Activated naive CD4-positive, alpha-beta T cell treated with anti-CD3 and anti-CD28 coated beads for 36 hours (primary cell): Measurements from ENCODE around the gene LYRM4. TPM values are rescaled to one million over a fixed set of nuclear protein-coding genes. Genes with fewer than 3 reads are reported as not detected.

ENCODE experiments used
- CTCF ChIA-PET: fragments of 350-600 bp; sonication (Branson Sonifier 250); formaldehyde crosslinking; loops from one replicate; lab custom pipeline; 2021; ENCODE audit warnings: antibody characterized with exemption; lab: Charles Lee
- DNase-seq: peaks from one replicate; pipeline ENCODE4 v3.0.0-alpha.2; 2020
- H3K27ac Mint-ChIP-seq: one replicate; pipeline ENCODE4 v1.8.0; 2021; ENCODE audit warnings: mild to moderate bottlenecking, mixed read lengths
- H3K27me3 Mint-ChIP-seq: one replicate; pipeline ENCODE4 v1.8.0; 2021; ENCODE audit warnings: low read depth, mixed read lengths
- H3K36me3 Mint-ChIP-seq: one replicate; pipeline ENCODE4 v1.8.0; 2021; ENCODE audit warnings: low read depth, mixed read lengths
- H3K4me1 Mint-ChIP-seq: one replicate; pipeline ENCODE4 v1.8.0; 2021; ENCODE audit warnings: low read depth, mixed read lengths
- H3K4me3 Mint-ChIP-seq: one replicate; pipeline ENCODE4 v1.8.0; 2021; ENCODE audit warnings: mild to moderate bottlenecking, moderate library complexity, mixed read lengths
- H3K9me3 Mint-ChIP-seq: one replicate; pipeline ENCODE4 v1.8.0; 2021; ENCODE audit warnings: mixed read lengths
- intact Hi-C: fragments of 100-400 bp; cut with micrococcal nuclease; formaldehyde crosslinking; loops from one replicate; pipeline ENCODE4 v1.15.1; 2023
- total RNA-seq, 2 experiments: library from RNA; stranded (reverse); gene quantifications; one replicate each; pipeline ENCODE4 v1.2.3, GENCODE V29; 2021

The LYRM4 gene
- total RNA-seq, 2 experiments from 2014 or later: 46.2 to 51.6 TPM

DNA sequence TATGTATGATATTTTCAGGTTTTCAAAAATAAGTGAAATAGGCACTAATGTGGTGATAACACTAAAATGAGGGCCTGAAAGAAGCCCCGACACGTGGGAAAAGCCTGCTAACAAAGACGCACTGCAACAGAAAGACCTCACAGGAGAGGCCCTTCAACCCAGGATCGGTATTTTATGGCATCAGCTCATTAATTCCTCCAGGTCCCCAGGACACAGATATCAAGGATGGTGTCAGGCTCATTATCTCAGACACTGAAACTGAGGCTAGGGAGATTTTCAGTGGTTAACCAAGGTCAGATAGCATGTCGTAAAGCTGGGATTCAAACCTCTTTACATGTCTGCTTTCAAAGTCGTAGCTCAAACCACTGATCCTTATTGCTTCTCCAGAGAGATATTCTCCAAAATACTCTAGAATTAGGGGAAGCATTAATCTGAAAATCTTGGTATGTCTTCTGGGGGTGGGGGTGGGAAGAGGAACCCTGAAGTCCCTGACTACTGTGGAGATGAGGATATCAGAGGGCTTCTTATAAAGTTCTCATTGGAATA is 111.5 kb downstream of the LYRM4 start:
- Mint-ChIP-seq H3K4me3 (no peak overlapping the region), H3K27ac (no peak overlapping the region), H3K36me3 (no peaks in the 10 kb centered on the region), H3K27me3 (no peaks in the 10 kb centered on the region), H3K9me3 (no peaks in the 10 kb centered on the region), H3K4me1 (no peaks in the 10 kb centered on the region)
- CTCF ChIA-PET: interaction anchor here (0.8 kb wide), 1 partner anchor 174 kb away, joined by 4 read pairs; no protein-coding TSS in a partner anchor
- DNase-seq: no peak
- intact Hi-C loops: no loop called here

DNA sequence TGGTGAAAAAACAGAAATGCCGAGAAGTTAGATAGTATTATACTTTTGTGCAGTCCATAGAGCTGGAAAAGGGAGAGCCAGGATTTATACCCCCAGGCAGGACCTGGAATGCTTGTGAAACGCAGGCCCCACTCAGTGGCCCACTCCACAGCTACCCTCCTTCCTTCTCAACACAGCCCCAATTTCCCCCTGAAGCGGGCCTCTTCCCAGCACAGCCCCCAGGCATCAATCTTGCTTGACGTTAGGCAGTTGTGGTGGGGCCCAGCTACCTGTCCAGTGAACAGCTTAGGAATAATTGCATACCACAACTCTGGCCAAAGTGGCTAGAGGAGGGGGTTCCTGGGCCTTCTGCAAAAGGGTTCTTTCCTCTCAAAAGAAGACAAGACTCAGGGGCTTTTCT is 114.4 kb downstream of the LYRM4 start:
- CTCF ChIA-PET: interaction anchor here (1.3 to 1.5 kb wide), 2 partner anchors 28 to 156 kb away, joined by 3 to 4 read pairs; no protein-coding TSS in a partner anchor
- Mint-ChIP-seq H3K27ac (no peak overlapping the region), H3K4me1 (no peaks in the 10 kb centered on the region), H3K36me3 (peaks cover 2% of the 10 kb centered on the region), H3K27me3 (no peaks in the 10 kb centered on the region), H3K9me3 (no peaks in the 10 kb centered on the region), H3K4me3 (no peak overlapping the region)
- intact Hi-C loops: no loop called here
- DNase-seq: no peak

DNA sequence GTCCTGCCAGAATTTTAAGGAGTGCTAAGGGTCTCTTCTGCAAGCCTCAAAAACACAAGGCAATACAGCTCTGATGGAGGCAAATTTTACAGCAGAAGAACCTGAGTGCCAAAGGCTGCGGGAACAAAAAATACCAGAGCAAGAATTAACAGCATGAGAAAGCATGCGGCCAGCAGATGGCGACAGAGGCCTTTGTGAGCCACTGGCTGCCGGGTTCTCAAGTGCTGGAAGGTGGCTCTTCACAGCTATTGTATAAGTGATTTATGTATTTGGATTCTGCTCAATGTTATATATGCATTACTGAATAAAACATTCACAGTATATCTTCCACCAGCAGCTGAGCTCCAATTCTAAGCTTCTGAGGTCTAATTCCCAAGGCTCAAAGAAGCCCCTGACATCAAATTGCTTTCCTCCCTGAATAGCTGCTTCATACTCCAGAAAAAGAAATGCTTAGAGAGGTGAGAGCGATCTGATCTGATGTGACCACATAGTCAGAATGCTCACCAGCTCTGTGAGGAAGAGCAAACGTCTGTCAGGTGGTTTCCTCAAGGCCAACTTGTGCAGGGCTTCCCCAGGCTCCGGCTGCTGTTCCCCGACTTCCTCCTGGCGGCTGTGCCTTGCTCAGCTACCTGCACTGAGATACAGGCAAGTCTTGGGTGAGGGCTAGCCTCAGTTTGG is 117.0 kb downstream of the LYRM4 start:
- intact Hi-C loops: loop anchor here (1.0 to 5.0 kb wide), 6 partner anchors 69 to 1404 kb away; partner anchors contain the start of gene LYRM4
- CTCF ChIA-PET: interaction anchor here (0.6 to 2.5 kb wide), 45 partner anchors 8 to 712 kb away, joined by 3 to 26 read pairs (median 4); no protein-coding TSS in a partner anchor
- Mint-ChIP-seq H3K4me1 (no peaks in the 10 kb centered on the region), H3K27ac (no peak overlapping the region), H3K27me3 (no peaks in the 10 kb centered on the region), H3K4me3 (no peak overlapping the region), H3K9me3 (no peaks in the 10 kb centered on the region), H3K36me3 (peaks cover 2% of the 10 kb centered on the region)
- peak; percentile 92 for DNase-seq

DNA sequence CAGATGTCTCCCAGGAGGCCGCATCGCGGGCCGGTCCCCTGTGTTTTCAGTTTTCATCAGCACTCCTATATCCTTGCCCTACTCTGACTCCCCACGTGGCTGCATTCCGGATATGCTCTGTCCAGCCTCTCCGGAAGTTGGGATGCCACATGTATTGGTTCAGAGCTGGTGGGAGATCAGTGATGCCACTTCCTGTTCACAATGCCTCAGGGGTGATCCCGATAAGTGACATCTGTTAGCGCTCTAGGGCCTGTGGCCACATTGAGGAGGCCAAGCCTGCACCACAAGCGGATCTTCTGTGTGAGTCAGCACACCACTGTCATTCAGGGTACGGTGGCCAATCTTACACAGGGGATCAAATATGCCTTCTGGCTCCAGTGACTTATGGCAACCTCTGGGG is 117.8 kb downstream of the LYRM4 start:
- CTCF ChIA-PET: interaction anchor here (0.6 to 2.5 kb wide), 23 partner anchors 9 to 1118 kb away, joined by 3 to 26 read pairs (median 5); no protein-coding TSS in a partner anchor
- no peaks in the 10 kb centered on the region for H3K4me1 Mint-ChIP-seq
- H3K27me3 Mint-ChIP-seq: no peaks in the 10 kb centered on the region
- no peak for DNase-seq
- no peaks in the 10 kb centered on the region for H3K9me3 Mint-ChIP-seq
- no peak overlapping the region for H3K27ac Mint-ChIP-seq
- no peak overlapping the region for H3K4me3 Mint-ChIP-seq
- H3K36me3 Mint-ChIP-seq: peaks cover 2% of the 10 kb centered on the region
- intact Hi-C loops: loop anchor here (1.0 to 5.0 kb wide), 6 partner anchors 69 to 1404 kb away; partner anchors contain the start of gene LYRM4

DNA sequence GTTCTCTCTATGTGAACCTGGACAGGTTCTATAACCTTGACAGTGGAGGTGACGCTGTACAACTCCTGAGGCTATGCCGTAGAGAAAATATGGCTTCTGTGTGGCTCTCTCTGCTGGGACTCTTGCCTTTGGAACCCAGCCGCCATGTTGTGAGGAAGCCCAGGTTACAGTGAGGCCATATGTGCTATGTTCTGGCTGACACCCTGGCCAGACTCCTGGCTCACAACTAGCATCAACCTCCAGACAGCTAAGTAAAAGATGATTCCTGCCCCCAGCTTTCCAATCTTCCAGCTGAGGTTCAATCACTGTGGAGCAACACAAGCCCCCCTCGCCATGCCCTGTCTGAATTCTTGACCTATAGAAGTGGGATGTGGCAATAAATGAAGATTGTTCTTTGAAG is 118.6 kb downstream of the LYRM4 start:
- no peak overlapping the region for H3K4me3 Mint-ChIP-seq
- H3K36me3 Mint-ChIP-seq: peaks cover 2% of the 10 kb centered on the region
- CTCF ChIA-PET: interaction anchor here (1.4 kb wide), 1 partner anchor 161 kb away, joined by 5 read pairs; no protein-coding TSS in a partner anchor
- H3K9me3 Mint-ChIP-seq: no peaks in the 10 kb centered on the region
- intact Hi-C loops: loop anchor here (5.0 kb wide), 2 partner anchors 70 to 1405 kb away; no protein-coding TSS in a partner anchor
- no peaks in the 10 kb centered on the region for H3K27me3 Mint-ChIP-seq
- no peaks in the 10 kb centered on the region for H3K4me1 Mint-ChIP-seq
- DNase-seq: no peak
- no peak overlapping the region for H3K27ac Mint-ChIP-seq

DNA sequence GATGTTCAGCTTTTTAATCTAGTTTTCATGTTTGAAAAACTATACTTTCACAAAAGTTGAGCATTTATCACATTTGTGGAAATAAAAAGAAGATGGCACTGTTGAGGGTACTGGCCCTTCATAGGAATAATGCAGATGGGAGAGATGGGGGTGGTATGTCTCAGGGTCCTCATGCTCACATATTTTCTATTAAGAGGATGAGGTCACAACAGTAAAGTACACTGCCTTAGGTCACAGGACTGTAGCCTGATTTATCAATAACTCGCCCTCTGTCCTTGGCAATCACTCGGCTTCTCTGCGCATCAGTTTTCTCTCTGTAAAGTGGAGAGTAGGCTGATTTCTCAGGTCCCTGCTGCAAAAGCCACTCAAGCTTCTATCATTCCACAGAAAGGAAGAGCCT is 119.7 kb downstream of the LYRM4 start:
- H3K9me3 Mint-ChIP-seq: no peaks in the 10 kb centered on the region
- DNase-seq: no peak
- H3K36me3 Mint-ChIP-seq: peaks cover 2% of the 10 kb centered on the region
- no peaks in the 10 kb centered on the region for H3K27me3 Mint-ChIP-seq
- intact Hi-C loops: loop anchor here (5.0 kb wide), 2 partner anchors 71 to 1406 kb away; no protein-coding TSS in a partner anchor
- H3K4me1 Mint-ChIP-seq: no peaks in the 10 kb centered on the region
- CTCF ChIA-PET: interaction anchor here (1.4 kb wide), 1 partner anchor 162 kb away, joined by 5 read pairs; no protein-coding TSS in a partner anchor
- H3K4me3 Mint-ChIP-seq: no peak overlapping the region
- H3K27ac Mint-ChIP-seq: no peak overlapping the region

DNA sequence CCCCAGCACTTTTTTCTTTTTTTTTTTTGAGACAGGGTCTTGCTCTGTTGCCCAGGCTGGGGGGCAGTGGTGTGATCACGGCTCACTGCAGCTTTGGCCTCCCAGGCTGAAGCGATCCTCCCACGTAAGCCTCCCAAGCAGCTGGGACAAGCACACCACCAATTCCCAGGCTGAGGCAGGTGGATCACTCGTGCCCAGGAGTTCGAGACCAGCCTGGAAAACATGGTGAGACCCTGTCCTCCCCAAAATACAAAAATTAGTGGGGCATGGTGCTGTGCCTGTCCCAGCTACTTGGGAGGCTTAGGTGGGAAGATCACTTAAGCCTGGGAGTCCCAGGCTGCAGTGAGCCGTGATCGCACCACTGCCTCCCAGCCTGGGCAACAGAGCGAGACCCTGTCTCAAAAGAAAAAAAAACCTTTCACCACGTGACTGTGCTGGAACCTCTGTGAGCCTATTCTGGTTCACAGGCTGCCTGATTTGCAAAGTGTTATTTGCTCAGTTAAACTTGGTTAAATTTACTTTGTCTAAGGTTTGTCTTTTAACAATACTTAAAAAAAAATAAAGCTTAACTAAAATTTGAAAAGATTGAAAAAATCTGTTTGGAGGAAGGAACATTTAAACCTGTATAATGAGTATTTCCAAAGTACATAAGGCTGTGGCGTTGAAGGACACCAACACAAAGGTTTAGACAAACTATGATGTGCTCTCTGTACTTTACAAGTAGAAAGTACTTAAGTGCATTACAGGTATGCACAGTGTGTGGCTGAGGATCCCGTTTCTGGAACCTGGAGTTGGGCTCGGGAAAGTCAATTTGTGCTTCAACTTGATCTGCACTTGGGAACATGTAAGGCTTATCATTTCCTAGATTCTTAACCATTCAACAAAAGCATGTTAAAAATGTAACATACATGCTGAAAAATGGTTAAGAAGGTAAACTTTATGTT is 120.7 kb downstream of the LYRM4 start:
- Mint-ChIP-seq H3K27ac (no peak overlapping the region), H3K4me3 (no peak overlapping the region), H3K27me3 (no peaks in the 10 kb centered on the region), H3K9me3 (no peaks in the 10 kb centered on the region), H3K36me3 (peaks cover 6% of the 10 kb centered on the region), H3K4me1 (no peaks in the 10 kb centered on the region)
- intact Hi-C loops: loop anchor here (5.0 kb wide), 2 partner anchors 72 to 1407 kb away; no protein-coding TSS in a partner anchor
- CTCF ChIA-PET: interaction anchor here (0.6 kb wide), 1 partner anchor 1764 kb away, joined by 3 read pairs; no protein-coding TSS in a partner anchor
- DNase-seq: no peak

DNA sequence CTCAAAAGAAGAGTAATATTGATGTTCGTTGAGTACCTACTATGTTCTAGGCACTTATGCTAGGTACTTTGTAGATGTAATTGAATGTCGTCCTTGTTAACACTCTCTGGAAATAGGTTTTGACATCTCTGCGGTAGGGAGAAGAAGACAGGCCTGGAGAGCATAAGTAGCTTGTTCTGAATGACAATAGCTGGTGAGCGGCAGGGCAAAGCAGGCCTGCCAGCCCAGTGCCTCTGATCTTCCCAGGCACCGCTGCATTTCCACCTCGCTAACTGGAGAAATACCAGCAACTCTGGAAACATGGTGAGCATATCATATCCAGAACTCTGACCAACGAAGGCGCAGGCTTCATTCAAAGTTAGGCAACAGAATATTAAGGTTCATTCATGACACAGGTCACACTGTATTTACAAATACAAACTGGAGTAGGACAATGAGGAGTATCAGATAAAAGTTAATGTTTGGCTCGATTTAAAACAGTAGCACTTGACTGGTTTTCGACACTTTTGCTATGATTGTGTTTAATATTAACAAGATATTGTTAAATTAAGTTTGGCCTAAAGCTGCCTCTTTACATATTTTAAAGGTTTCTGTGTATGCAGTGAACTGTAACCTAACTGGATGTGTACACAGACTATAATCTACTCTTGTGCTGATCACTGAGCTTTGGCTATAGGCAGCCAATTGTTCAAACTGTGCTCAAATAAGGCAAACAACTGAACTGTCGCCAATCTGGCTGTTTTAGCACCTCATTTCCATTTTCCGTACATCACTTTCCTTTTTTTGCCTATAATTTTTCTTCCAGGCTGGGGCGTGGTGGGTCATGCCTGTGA is 121.5 kb downstream of the LYRM4 start:
- CTCF ChIA-PET: no interaction called here
- Mint-ChIP-seq H3K27me3 (no peaks in the 10 kb centered on the region), H3K36me3 (peaks cover 6% of the 10 kb centered on the region), H3K9me3 (no peaks in the 10 kb centered on the region), H3K27ac (no peak overlapping the region), H3K4me1 (no peaks in the 10 kb centered on the region), H3K4me3 (no peak overlapping the region)
- intact Hi-C loops: no loop called here
- no peak for DNase-seq

DNA sequence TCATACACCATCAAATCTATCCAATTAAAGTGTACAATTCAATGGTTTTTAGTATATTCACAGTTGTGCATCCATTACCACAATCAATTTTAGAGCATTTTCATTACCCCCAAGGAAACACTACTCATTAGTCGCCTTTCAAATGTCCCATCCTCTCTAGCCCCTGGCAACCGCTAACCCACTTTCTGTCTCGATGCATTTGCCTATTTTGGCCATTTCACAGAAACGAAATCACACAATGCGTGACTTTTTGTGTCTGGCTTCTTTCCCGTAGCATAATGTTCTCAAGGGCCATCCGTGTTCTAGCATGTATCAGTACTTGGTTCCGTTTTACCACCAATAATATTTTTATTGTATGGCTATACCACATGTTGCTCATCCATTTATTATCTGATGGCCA is 123.9 kb downstream of the LYRM4 start:
- H3K27me3 Mint-ChIP-seq: no peaks in the 10 kb centered on the region
- no peak for DNase-seq
- no peaks in the 10 kb centered on the region for H3K4me1 Mint-ChIP-seq
- H3K27ac Mint-ChIP-seq: no peak overlapping the region
- CTCF ChIA-PET: no interaction called here
- no peaks in the 10 kb centered on the region for H3K9me3 Mint-ChIP-seq
- H3K36me3 Mint-ChIP-seq: peaks cover 5% of the 10 kb centered on the region
- H3K4me3 Mint-ChIP-seq: no peak overlapping the region
- intact Hi-C loops: no loop called here

DNA sequence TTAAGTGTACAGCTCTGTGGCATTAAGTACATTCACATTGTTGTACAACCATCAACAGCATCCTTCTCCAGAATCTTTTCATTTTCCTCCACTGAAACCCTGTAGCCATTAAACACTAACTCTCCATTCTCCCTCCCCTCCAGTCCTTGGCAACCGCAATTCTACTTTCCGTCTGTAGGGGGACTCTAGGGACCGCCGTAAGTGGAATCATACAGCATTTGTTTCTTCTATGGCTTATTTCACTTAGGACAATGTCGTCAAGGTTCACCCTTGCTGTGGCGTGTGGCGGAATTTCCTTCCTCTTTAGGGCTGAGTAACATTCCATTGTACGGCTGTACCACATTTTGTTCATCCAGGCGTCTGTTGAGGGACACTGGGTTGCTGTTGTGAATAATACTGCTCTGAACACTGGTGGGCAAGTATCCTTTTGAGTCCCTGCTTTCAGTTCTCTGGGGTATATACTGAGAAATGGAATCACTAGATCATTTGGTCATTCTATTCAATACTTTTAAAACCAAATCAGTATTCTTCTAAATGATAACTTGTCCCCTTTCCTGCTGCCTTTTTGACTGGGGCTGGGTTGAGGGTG is 124.9 kb downstream of the LYRM4 start:
- intact Hi-C loops: no loop called here
- no peaks in the 10 kb centered on the region for H3K9me3 Mint-ChIP-seq
- CTCF ChIA-PET: interaction anchor here (0.6 to 1.0 kb wide), 2 partner anchors 218 to 246 kb away, joined by 3 to 4 read pairs; no protein-coding TSS in a partner anchor
- DNase-seq: peak; percentile 68
- H3K4me1 Mint-ChIP-seq: no peaks in the 10 kb centered on the region
- H3K36me3 Mint-ChIP-seq: peaks cover 5% of the 10 kb centered on the region
- no peak overlapping the region for H3K27ac Mint-ChIP-seq
- H3K27me3 Mint-ChIP-seq: no peaks in the 10 kb centered on the region
- H3K4me3 Mint-ChIP-seq: no peak overlapping the region

DNA sequence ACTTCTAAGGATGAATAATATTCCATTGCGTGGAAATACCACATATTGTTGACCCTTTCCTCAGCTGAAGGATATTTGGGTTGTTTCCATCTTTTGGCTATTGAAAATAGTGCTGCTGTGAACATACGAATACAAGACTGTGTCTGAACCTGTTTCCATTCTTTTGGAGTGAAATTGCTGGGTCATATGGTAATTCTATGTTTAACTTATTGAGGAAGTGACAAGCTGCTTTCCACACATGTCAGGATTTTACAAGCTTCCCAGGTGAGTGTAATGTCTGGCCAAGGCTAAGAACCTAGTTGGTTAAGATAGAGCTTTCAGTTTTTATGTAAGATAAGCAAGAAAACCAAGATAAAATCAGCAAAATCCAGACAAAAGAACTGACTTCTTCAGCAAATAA is 126.8 kb downstream of the LYRM4 start:
- H3K4me1 Mint-ChIP-seq: no peaks in the 10 kb centered on the region
- DNase-seq: no peak
- no peak overlapping the region for H3K4me3 Mint-ChIP-seq
- CTCF ChIA-PET: interaction anchor here (0.7 kb wide), 1 partner anchor 30 kb away, joined by 3 read pairs; no protein-coding TSS in a partner anchor
- H3K27me3 Mint-ChIP-seq: no peaks in the 10 kb centered on the region
- no peaks in the 10 kb centered on the region for H3K9me3 Mint-ChIP-seq
- H3K27ac Mint-ChIP-seq: no peak overlapping the region
- intact Hi-C loops: no loop called here
- peaks cover 7% of the 10 kb centered on the region for H3K36me3 Mint-ChIP-seq
